Transverse colon (tissue), 3 donors: Measurements from ENCODE around the gene INHBC.
"Not testable (repeated sequence)": the region's sequence is repeated elsewhere in the genome, so short reads cannot be mapped to it uniquely, and the experiment has no call there.

Experiments used
- POLR2A ChIP-seq: fragments of 450-650 bp; IDR thresholded peaks from one replicate; pipeline ENCODE4 v1.6.1; 2016; ENCODE audit warnings: antibody characterized with exemption, mild to moderate bottlenecking, moderate library complexity
- POLR2AphosphoS5 ChIP-seq, 3 donors: sonication (generic); formaldehyde crosslinking; IDR thresholded peaks; one replicate each; pipeline ENCODE4 v1.6.1; 2016; ENCODE audit warnings: antibody characterized with exemption in 3 of 3

DNA sequence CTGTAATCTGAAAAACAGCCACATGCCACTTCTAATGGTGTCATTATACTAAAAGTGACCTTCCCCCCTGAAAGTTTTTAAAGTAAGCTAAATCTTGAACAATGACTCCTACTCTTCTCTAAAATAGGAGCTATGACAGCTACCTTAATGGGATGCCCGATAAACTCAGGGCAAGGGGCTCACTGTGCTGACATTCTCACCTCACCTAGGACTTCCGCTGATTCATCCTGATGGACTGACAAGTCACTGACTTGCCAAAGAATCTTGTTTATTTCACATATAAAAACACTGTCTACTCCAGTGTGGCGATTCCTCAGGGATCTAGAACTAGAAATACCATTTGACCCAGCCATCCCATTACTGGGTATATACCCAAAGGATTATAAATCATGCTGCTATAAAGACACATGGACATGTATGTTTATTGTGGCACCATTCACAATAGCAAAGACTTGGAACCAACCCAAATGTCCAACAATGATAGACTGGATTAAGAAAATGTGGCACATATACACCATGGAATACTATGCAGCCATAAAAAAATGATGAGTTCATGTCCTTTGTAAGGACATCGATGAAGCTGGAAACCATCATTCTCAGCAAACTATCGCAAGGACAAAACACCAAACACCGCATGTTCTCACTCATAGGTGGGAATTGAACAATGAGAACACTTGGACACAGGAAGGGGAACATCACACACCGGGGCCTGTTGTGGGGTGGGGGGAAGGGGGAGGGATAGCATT is 34.7 kb upstream of the INHBC start:
- TF ChIP-seq POLR2AphosphoS5 (IDR thresholded peaks at IDR 0.05); POLR2A: not testable (repeated sequence)
